Heart left ventricle (tissue), 16 donors: Measurements from ENCODE around the gene RUNX3. TPM values are rescaled to one million over a fixed set of nuclear protein-coding genes. Genes with fewer than 3 reads are reported as not detected.

Experiments used
- ATAC-seq, 4 donors: fragments of 200-7000 bp; cut with Tn5 transposase; one replicate each; pipeline ENCODE4 v1.9.1; 2020 to 2022; ENCODE audit warnings: moderate library complexity in 4 of 4, mild to moderate bottlenecking in 3 of 4, moderate number of reproducible peaks in 1 of 4
- DNase-seq, 5 donors: peaks; one replicate each; pipeline ENCODE4 v3.0.0-alpha.2; 2020
- H3K27ac ChIP-seq, 12 donors: fragments of 200-600 bp; sonication (generic) in 4 of 12; one replicate each; pipeline versions ENCODE4 v1.5.0 to v1.8.0; 2016 to 2022; ENCODE audit warnings: mild to moderate bottlenecking in 2 of 12
- H3K27me3 ChIP-seq, 9 donors: fragments of 200-600 bp; sonication (generic) in 2 of 9; one replicate each; pipeline versions ENCODE4 v1.5.1 to v1.8.0; 2016 to 2022; ENCODE audit warnings: mild to moderate bottlenecking in 3 of 9
- H3K36me3 ChIP-seq, 9 donors: fragments of 200-600 bp; sonication (generic) in 2 of 9; one replicate each; pipeline versions ENCODE4 v1.5.0 to v1.8.0; 2018 to 2022; ENCODE audit warnings: mild to moderate bottlenecking in 2 of 9
- H3K4me1 ChIP-seq, 12 donors: fragments of 200-600 bp; sonication (generic) in 4 of 12; one replicate each; pipeline versions ENCODE4 v1.5.0 to v1.8.0; 2016 to 2022; ENCODE audit warnings: mild to moderate bottlenecking in 3 of 12
- H3K4me3 ChIP-seq, 12 donors: fragments of 200-600 bp; sonication (generic) in 4 of 12; one replicate each; pipeline versions ENCODE4 v1.5.0 to v1.8.0; 2017 to 2022; ENCODE audit warnings: mild to moderate bottlenecking in 9 of 12, moderate library complexity in 4 of 12
- H3K9me3 ChIP-seq, 12 donors: fragments of 200-600 bp; sonication (generic) in 4 of 12; one replicate each; pipeline versions ENCODE4 v1.5.0 to v1.8.0; 2016 to 2022; ENCODE audit warnings: mild to moderate bottlenecking in 1 of 12
- CTCF ChIP-seq, 12 donors: fragments of 200-600 bp; sonication (generic) in 4 of 12; IDR thresholded peaks; one replicate each; pipeline versions ENCODE4 v1.5.0 to v1.8.0; 2018 to 2022; ENCODE audit warnings: antibody characterized with exemption in 12 of 12, mild to moderate bottlenecking in 5 of 12
- POLR2A ChIP-seq, 2 donors: fragments of 450-650 bp; IDR thresholded peaks; one replicate each; pipeline ENCODE4 v1.6.1; 2017; ENCODE audit warnings: antibody characterized with exemption in 2 of 2, mild to moderate bottlenecking in 2 of 2, moderate library complexity in 2 of 2
- WGBS, 4 donors: extraction: QIAGEN DNeasy Blood & Tissue Kit in 2 of 4; methylation state at CpG; one replicate each; pipeline versions ENCODE4 v1.1.5 to v1.1.7; 2013 to 2018; 5-methylcytosine and 5-hydroxymethylcytosine counted together
- intact Hi-C, 10 donors: fragments of 100-400 bp; cut with DNase I; formaldehyde crosslinking; loops; one replicate each; pipeline versions ENCODE4 v1.11.1 to v1.14.2; 2022
- polyA plus RNA-seq, 2 donors: library from polyadenylated mRNA; stranded (reverse); fragments of 200-250 nt; gene quantifications; one replicate each; pipeline ENCODE4 v1.2.3, GENCODE V29; 2013
- total RNA-seq, 9 donors: library from RNA; depleted of rRNA in 2 of 9; stranded (reverse); fragments of >200 nt in 2 of 9; fragmentation: NEBNext Ultra II Directional in 3 of 9; extraction: Animal tissue kit (Norgen Biotek cat#: 25700) in 3 of 9; gene quantifications; one replicate each; pipeline versions ENCODE4 v1.1.0 to v1.2.4, GENCODE V29; 2016 to 2023
- donor health status: ischemic (EF 13 %, LVEDD 7.1; RV severe dilation, severe dysfunction).
- donor health status: healthy with polysubstance abuse.
- donor health status: DM: no; HTN: yes; CAD: no.
- donor health status: DM: no; HTN: no; CAD: no.
- donor health status: ischemic (EF 25% LVEDD 6.9; RV normal size, moderate dysfunction).
- donor health status: ischemic (EF 25% LVEDD 5.7; RV mildly dilated, moderate dysfunction).
- donor health status: healthy.
- donor health status: DM: yes; HTN: yes; CAD: no.
- donor health status: ischemic (EF 35%, LVEDD 5.7; RV mildly dilated, moderate dysfunction).
- donor health status: nonischemic (EF 11% LVEDD 7.7; RV severe dilation, severe dysfunction).
- donor health status: DM: yes; HTN: yes; CAD: no.
- donor health status: PGD.
- donor health status: ischemic (EF 29% LVEDD 5.4; RV normal size, mild dysfunction).
- donor health status: nonischemic (EF 23%, LVEDD 6.1; RV moderate dilation, normal function).

RUNX3 gene
- total and polyA plus RNA-seq, 11 donors, result 0.21 to 8.7 (median 0.38) TPM

GRCh38 chr1:24946861-24947658, 17.0 kb upstream of the RUNX3 start:
- intact Hi-C loops, result no loop called here
- Histone ChIP-seq H3K4me1 (no peaks in the 10 kb centered on the region), H3K36me3 (no peaks in the 10 kb centered on the region), H3K9me3 (no peaks in the 10 kb centered on the region), H3K4me3 (no peak overlapping the region), H3K27ac (no peak overlapping the region), H3K27me3 (peaks cover 0 to 3% (median 0%) of the 10 kb centered on the region in 9 donors)
- ATAC-seq, result no peak
- 88 to 90% (median 89%) methylated on average over 11 to 13 of the region's 13 CpGs for WGBS, 4 donors
- no peak for DNase-seq
- TF ChIP-seq CTCF (IDR thresholded peaks at IDR 0.05), result no peak
- TF ChIP-seq POLR2A (IDR thresholded peaks at IDR 0.05), result no peak

GRCh38 chr1:24945354-24946326, 15.6 kb upstream of the RUNX3 start:
- ATAC-seq (no peak), DNase-seq (no peak)
- H3K36me3 ChIP-seq, result no peaks in the 10 kb centered on the region
- H3K27me3 ChIP-seq, result peaks cover 0 to 3% (median 0%) of the 10 kb centered on the region in 9 donors
- H3K4me3 ChIP-seq, result no peak overlapping the region
- no peaks in the 10 kb centered on the region for H3K4me1 ChIP-seq
- intact Hi-C loops, result no loop called here
- H3K9me3 ChIP-seq, result no peaks in the 10 kb centered on the region
- 82 to 85% (median 84%) methylated on average over 10 of the region's 10 CpGs for WGBS, 4 donors
- H3K27ac ChIP-seq, result no peak overlapping the region
- TF ChIP-seq POLR2A (IDR thresholded peaks at IDR 0.05) (no peak), CTCF (IDR thresholded peaks at IDR 0.05) (no peak)

GRCh38 chr1:24944318-24944717, 14.2 kb upstream of the RUNX3 start:
- Histone ChIP-seq H3K27me3 (peaks cover 0 to 3% (median 0%) of the 10 kb centered on the region in 9 donors), H3K36me3 (no peaks in the 10 kb centered on the region), H3K4me3 (no peak overlapping the region), H3K9me3 (no peaks in the 10 kb centered on the region), H3K4me1 (no peaks in the 10 kb centered on the region), H3K27ac (no peak overlapping the region)
- DNase-seq (no peak), ATAC-seq (no peak)
- intact Hi-C loops, result no loop called here
- WGBS, 4 donors, result 85 to 93% (median 90%) methylated on average over 3 of the region's 3 CpGs
- TF ChIP-seq POLR2A (IDR thresholded peaks at IDR 0.05) (no peak), CTCF (IDR thresholded peaks at IDR 0.05) (no peak)

GRCh38 chr1:24942789-24943188, 12.7 kb upstream of the RUNX3 start:
- DNase-seq, result no peak
- 83 to 89% (median 86%) methylated on average over 13 to 19 of the region's 19 CpGs for WGBS, 4 donors
- intact Hi-C loops, result no loop called here

More at GRCh38 chr1:24942789-24943188, 12.7 kb upstream of the RUNX3 start:
- Histone ChIP-seq H3K4me1 (no peaks in the 10 kb centered on the region), H3K4me3 (no peak overlapping the region), H3K27me3 (peaks cover 0 to 3% (median 0%) of the 10 kb centered on the region in 9 donors), H3K36me3 (no peaks in the 10 kb centered on the region), H3K9me3 (no peaks in the 10 kb centered on the region), H3K27ac (no peak overlapping the region)
- no peak for TF ChIP-seq POLR2A (IDR thresholded peaks at IDR 0.05)
- ATAC-seq, result no peak
